Stomach (tissue), 4 donors: Measurements from ENCODE around the gene ERCC8.

ENCODE experiments used
- EP300 ChIP-seq: sonication (generic); formaldehyde crosslinking; IDR thresholded peaks from one replicate; pipeline ENCODE4 v1.6.1; 2017; ENCODE audit warnings: antibody characterized with exemption
- POLR2A ChIP-seq, 4 donors: fragments of 450-650 bp; IDR thresholded peaks; one replicate each; pipeline ENCODE4 v1.6.1; 2016; ENCODE audit warnings: antibody characterized with exemption in 4 of 4, control low read depth in 2 of 4, mild to moderate bottlenecking in 1 of 4, moderate library complexity in 1 of 4
- POLR2AphosphoS5 ChIP-seq, 3 donors: sonication (generic); formaldehyde crosslinking; IDR thresholded peaks; one replicate each; pipeline ENCODE4 v1.6.1; 2016; ENCODE audit warnings: antibody characterized with exemption in 3 of 3
- TF ChIP-seq, protein P1 (sequence below), 7 experiments: fragments of 450-650 bp in 4 of 7; fragments of 200-600 bp in 3 of 7; sonication (generic) in 3 of 7; IDR thresholded peaks; one replicate each; pipeline ENCODE4 v1.5.1; 2016 to 2019; ENCODE audit warnings: antibody characterized with exemption in 7 of 7, control low read depth in 2 of 7, mild to moderate bottlenecking in 1 of 7

GRCh38 chr5:60886158-60886557 lies 58.7 kb downstream of the ERCC8 start:
- TF ChIP-seq POLR2AphosphoS5 (IDR thresholded peaks at IDR 0.05) = no peak
- TF ChIP-seq, protein P1, sequence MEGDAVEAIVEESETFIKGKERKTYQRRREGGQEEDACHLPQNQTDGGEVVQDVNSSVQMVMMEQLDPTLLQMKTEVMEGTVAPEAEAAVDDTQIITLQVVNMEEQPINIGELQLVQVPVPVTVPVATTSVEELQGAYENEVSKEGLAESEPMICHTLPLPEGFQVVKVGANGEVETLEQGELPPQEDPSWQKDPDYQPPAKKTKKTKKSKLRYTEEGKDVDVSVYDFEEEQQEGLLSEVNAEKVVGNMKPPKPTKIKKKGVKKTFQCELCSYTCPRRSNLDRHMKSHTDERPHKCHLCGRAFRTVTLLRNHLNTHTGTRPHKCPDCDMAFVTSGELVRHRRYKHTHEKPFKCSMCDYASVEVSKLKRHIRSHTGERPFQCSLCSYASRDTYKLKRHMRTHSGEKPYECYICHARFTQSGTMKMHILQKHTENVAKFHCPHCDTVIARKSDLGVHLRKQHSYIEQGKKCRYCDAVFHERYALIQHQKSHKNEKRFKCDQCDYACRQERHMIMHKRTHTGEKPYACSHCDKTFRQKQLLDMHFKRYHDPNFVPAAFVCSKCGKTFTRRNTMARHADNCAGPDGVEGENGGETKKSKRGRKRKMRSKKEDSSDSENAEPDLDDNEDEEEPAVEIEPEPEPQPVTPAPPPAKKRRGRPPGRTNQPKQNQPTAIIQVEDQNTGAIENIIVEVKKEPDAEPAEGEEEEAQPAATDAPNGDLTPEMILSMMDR (IDR thresholded peaks at IDR 0.05) = no peak
- TF ChIP-seq POLR2A (IDR thresholded peaks at IDR 0.05) = no peak
- TF ChIP-seq EP300 = no peak
